HEK293 (cell line): ENCODE results near the gene PRMT5.

ENCODE experiments used
- BCL11B ChIP-seq: fragments of 450-650 bp; formaldehyde crosslinking; IDR thresholded peaks from 2 replicates; pipeline ENCODE4 v1.5.1; 2016; ENCODE audit warnings: low read depth, missing biosample characterization, missing genetic modification characterization
- CTCF ChIP-seq: fragments of 450-650 bp; formaldehyde crosslinking; IDR thresholded peaks from 2 replicates; pipeline ENCODE4 v1.5.1; 2016; ENCODE audit warnings: missing biosample characterization, missing genetic modification characterization
- GLIS2 ChIP-seq: fragments of 450-650 bp; formaldehyde crosslinking; IDR thresholded peaks from 2 replicates; pipeline ENCODE4 v1.5.1; 2016; ENCODE audit warnings: missing biosample characterization, missing genetic modification characterization
- HOXC10 ChIP-seq: sonication (generic); formaldehyde crosslinking; IDR thresholded peaks from 2 replicates; pipeline ENCODE4 v1.8.1; 2023; ENCODE audit warnings: mild to moderate bottlenecking, missing genetic modification reagents
- SALL2 ChIP-seq: fragments of 450-650 bp; formaldehyde crosslinking; IDR thresholded peaks from 2 replicates; pipeline ENCODE4 v1.5.0; 2017; ENCODE audit warnings: missing biosample characterization, mild to moderate bottlenecking, missing genetic modification characterization, borderline replicate concordance
- SCRT2 ChIP-seq: fragments of 450-650 bp; formaldehyde crosslinking; IDR thresholded peaks from 2 replicates; pipeline ENCODE4 v1.5.1; 2016; ENCODE audit warnings: missing biosample characterization, missing genetic modification characterization
- SP2 ChIP-seq: fragments of 450-650 bp; formaldehyde crosslinking; IDR thresholded peaks from 2 replicates; pipeline ENCODE4 v1.5.1; 2016; ENCODE audit warnings: missing biosample characterization, missing genetic modification characterization
- SP3 ChIP-seq: fragments of 450-650 bp; formaldehyde crosslinking; IDR thresholded peaks from 2 replicates; pipeline ENCODE4 v1.5.1; 2016; ENCODE audit warnings: missing biosample characterization, missing genetic modification characterization
- SP7 ChIP-seq: fragments of 450-650 bp; formaldehyde crosslinking; IDR thresholded peaks from 2 replicates; pipeline ENCODE4 v1.5.1; 2016; ENCODE audit warnings: missing biosample characterization, missing genetic modification characterization
- TSHZ1 ChIP-seq: fragments of 450-650 bp; formaldehyde crosslinking; IDR thresholded peaks from 2 replicates; pipeline ENCODE4 v1.5.1; 2016; ENCODE audit warnings: missing biosample characterization, missing genetic modification characterization, borderline replicate concordance
- ZIC2 ChIP-seq: fragments of 450-650 bp; formaldehyde crosslinking; IDR thresholded peaks from 2 replicates; pipeline ENCODE4 v1.5.1; 2016; ENCODE audit warnings: missing biosample characterization, missing genetic modification characterization
- ZNF114 ChIP-seq: fragments of 450-650 bp; formaldehyde crosslinking; IDR thresholded peaks from 2 replicates; pipeline ENCODE4 v1.5.0; 2017; ENCODE audit warnings: missing biosample characterization, missing genetic modification characterization
- ZNF157 ChIP-seq: fragments of 450-650 bp; formaldehyde crosslinking; IDR thresholded peaks from 2 replicates; pipeline ENCODE4 v1.5.1; 2016; ENCODE audit warnings: missing biosample characterization, missing genetic modification characterization
- ZNF169 ChIP-seq: fragments of 450-650 bp; formaldehyde crosslinking; IDR thresholded peaks from 2 replicates; pipeline ENCODE4 v1.5.1; 2016; ENCODE audit warnings: missing biosample characterization, missing genetic modification characterization
- ZNF18 ChIP-seq: fragments of 450-650 bp; formaldehyde crosslinking; IDR thresholded peaks from 2 replicates; pipeline ENCODE4 v1.5.1; 2016; ENCODE audit warnings: missing biosample characterization, missing genetic modification characterization
- ZNF184 ChIP-seq: fragments of 450-650 bp; IDR thresholded peaks from 2 replicates; pipeline ENCODE4 v1.5.1; 2018; ENCODE audit warnings: missing biosample characterization, mild to moderate bottlenecking, missing genetic modification characterization
- ZNF19 ChIP-seq: fragments of 450-650 bp; formaldehyde crosslinking; IDR thresholded peaks from 2 replicates; pipeline ENCODE4; 2016; ENCODE audit warnings: missing biosample characterization, missing genetic modification characterization, low read depth
- ZNF280D ChIP-seq: fragments of 450-650 bp; formaldehyde crosslinking; IDR thresholded peaks from 2 replicates; pipeline ENCODE4 v1.5.1; 2016; ENCODE audit warnings: missing biosample characterization, missing genetic modification characterization
- ZNF324 ChIP-seq: fragments of 450-650 bp; formaldehyde crosslinking; IDR thresholded peaks from 2 replicates; pipeline ENCODE4 v1.5.1; 2016; ENCODE audit warnings: missing biosample characterization, missing genetic modification characterization
- ZNF426 ChIP-seq: fragments of 450-650 bp; formaldehyde crosslinking; IDR thresholded peaks from 2 replicates; pipeline ENCODE4 v1.5.1; 2017; ENCODE audit warnings: missing biosample characterization, missing genetic modification characterization, mild to moderate bottlenecking, inconsistent platforms, moderate library complexity
- ZNF433 ChIP-seq: fragments of 450-650 bp; formaldehyde crosslinking; IDR thresholded peaks from 2 replicates; pipeline ENCODE4 v1.5.1; 2016; ENCODE audit warnings: missing biosample characterization, missing genetic modification characterization, low read depth
- ZNF473 ChIP-seq: fragments of 450-650 bp; formaldehyde crosslinking; IDR thresholded peaks from 2 replicates; pipeline ENCODE4 v1.5.1; 2017; ENCODE audit warnings: missing biosample characterization, missing genetic modification characterization
- ZNF585B ChIP-seq: fragments of 450-650 bp; formaldehyde crosslinking; IDR thresholded peaks from 2 replicates; pipeline ENCODE4 v1.5.1; 2016; ENCODE audit warnings: missing biosample characterization, missing genetic modification characterization
- ZNF600 ChIP-seq: fragments of 450-650 bp; formaldehyde crosslinking; IDR thresholded peaks from 2 replicates; pipeline ENCODE4 v1.5.1; 2016; ENCODE audit warnings: missing biosample characterization, missing genetic modification characterization
- ZNF623 ChIP-seq: fragments of 450-650 bp; formaldehyde crosslinking; IDR thresholded peaks from 2 replicates; pipeline ENCODE4 v1.5.1; 2016; ENCODE audit warnings: missing biosample characterization, missing genetic modification characterization
- ZNF692 ChIP-seq: fragments of 450-650 bp; formaldehyde crosslinking; IDR thresholded peaks from 2 replicates; pipeline ENCODE4 v1.5.1; 2016; ENCODE audit warnings: missing biosample characterization, missing genetic modification characterization
- ZNF830 ChIP-seq: fragments of 450-650 bp; IDR thresholded peaks from 2 replicates; pipeline ENCODE4 v1.5.0; 2018; ENCODE audit warnings: missing biosample characterization, missing genetic modification characterization, low read depth, mild to moderate bottlenecking, moderate library complexity
- ZSCAN30 ChIP-seq: fragments of 450-650 bp; IDR thresholded peaks from 2 replicates; pipeline ENCODE4 v1.5.1; 2018; ENCODE audit warnings: missing biosample characterization, mild to moderate bottlenecking, missing genetic modification characterization, moderate library complexity
- ZXDB ChIP-seq: fragments of 450-650 bp; formaldehyde crosslinking; IDR thresholded peaks from 2 replicates; pipeline ENCODE4 v1.5.1; 2016; ENCODE audit warnings: missing biosample characterization, missing genetic modification characterization

Gene PRMT5

GRCh38 chr14:22872033-22872832, 56.9 kb downstream of the PRMT5 start (continued):
- TF ChIP-seq ZNF433 (tag by site-specific recombination): no peak
- no peak for TF ChIP-seq ZNF426
- peak; percentile 86 for TF ChIP-seq CTCF (tag by site-specific recombination)
- peak; percentile 86 for TF ChIP-seq GLIS2 (tag by site-specific recombination)
- TF ChIP-seq ZNF600 (tag by site-specific recombination): no peak
- TF ChIP-seq ZNF692 (tag by site-specific recombination): peak; percentile 32; the same call in 1 of the 2 replicates
- TF ChIP-seq TSHZ1 (tag by site-specific recombination): no peak
- TF ChIP-seq ZNF623 (tag by site-specific recombination): no peak
- TF ChIP-seq ZNF184 (tag by site-specific recombination): no peak
- TF ChIP-seq SP3 (tag by site-specific recombination): no peak
- TF ChIP-seq BCL11B: no peak
- peak; percentile 80 for TF ChIP-seq SP2 (tag by site-specific recombination)
- no peak for TF ChIP-seq ZNF114 (tag by site-specific recombination)
- TF ChIP-seq SP7 (tag by site-specific recombination): peak; percentile 15; the same call in 1 of the 2 replicates
- no peak for TF ChIP-seq ZNF19 (tag by site-specific recombination)
- TF ChIP-seq ZNF473: no peak
- TF ChIP-seq ZNF830 (tag by site-specific recombination): no peak
- TF ChIP-seq ZNF324 (tag by site-specific recombination): no peak
- no peak for TF ChIP-seq ZNF169
- no peak for TF ChIP-seq ZNF585B
- TF ChIP-seq HOXC10 (CRISPR knock-in tag): no peak
- TF ChIP-seq ZXDB (tag by site-specific recombination): peak; percentile 10
- no peak for TF ChIP-seq ZNF157 (tag by site-specific recombination)
- no peak for TF ChIP-seq ZIC2 (tag by site-specific recombination)
- TF ChIP-seq ZNF18 (tag by site-specific recombination): no peak
- 0 out of 2 replicates have a peak, but pooled peaks have one; percentile 8 for TF ChIP-seq ZSCAN30 (tag by site-specific recombination)
- no peak for TF ChIP-seq SCRT2 (tag by site-specific recombination)
- no peak for TF ChIP-seq ZNF280D
- no peak for TF ChIP-seq SALL2 (tag by site-specific recombination)
